ENCODE data around the gene RTTN.

GRCh38 chr18:70250781-70251180, 45.3 kb upstream of the RTTN start:
- TF ChIP-seq, protein P1, sequence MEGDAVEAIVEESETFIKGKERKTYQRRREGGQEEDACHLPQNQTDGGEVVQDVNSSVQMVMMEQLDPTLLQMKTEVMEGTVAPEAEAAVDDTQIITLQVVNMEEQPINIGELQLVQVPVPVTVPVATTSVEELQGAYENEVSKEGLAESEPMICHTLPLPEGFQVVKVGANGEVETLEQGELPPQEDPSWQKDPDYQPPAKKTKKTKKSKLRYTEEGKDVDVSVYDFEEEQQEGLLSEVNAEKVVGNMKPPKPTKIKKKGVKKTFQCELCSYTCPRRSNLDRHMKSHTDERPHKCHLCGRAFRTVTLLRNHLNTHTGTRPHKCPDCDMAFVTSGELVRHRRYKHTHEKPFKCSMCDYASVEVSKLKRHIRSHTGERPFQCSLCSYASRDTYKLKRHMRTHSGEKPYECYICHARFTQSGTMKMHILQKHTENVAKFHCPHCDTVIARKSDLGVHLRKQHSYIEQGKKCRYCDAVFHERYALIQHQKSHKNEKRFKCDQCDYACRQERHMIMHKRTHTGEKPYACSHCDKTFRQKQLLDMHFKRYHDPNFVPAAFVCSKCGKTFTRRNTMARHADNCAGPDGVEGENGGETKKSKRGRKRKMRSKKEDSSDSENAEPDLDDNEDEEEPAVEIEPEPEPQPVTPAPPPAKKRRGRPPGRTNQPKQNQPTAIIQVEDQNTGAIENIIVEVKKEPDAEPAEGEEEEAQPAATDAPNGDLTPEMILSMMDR (conservative IDR thresholded peaks at IDR 0.05; ENCODE audit: low read length): no peak
- no peak for TF ChIP-seq EZH2phosphoT487 (IDR thresholded peaks at IDR 0.05; ENCODE audit: borderline replicate concordance)
